SK-N-SH (cell line): ENCODE measurements around the gene PPP4R2. TPM values are rescaled to one million over a fixed set of nuclear protein-coding genes. Genes with fewer than 3 reads are reported as not detected.

Experiments
- CTCF ChIA-PET: fragments of 300-600, 350-600 bp; formaldehyde crosslinking; extraction: SDS; loops from one replicate; lab custom pipeline; 2021; lab: Yijun Ruan, JAX
- POLR2A ChIA-PET: fragments of 350-600 bp; sonication (Branson Sonifier 250); formaldehyde crosslinking; extraction: SDS; loops from one replicate; lab custom pipeline; 2020; ENCODE audit warnings: antibody characterized with exemption, inconsistent platforms; lab: Yijun Ruan, JAX
- DNase-seq: peaks from one replicate; pipeline ENCODE4 v3.0.0; 2012
- H2AFZ ChIP-seq: fragments of 200-600 bp; sonication (generic); 2 replicates; pipeline ENCODE4 v1.8.1; 2016; ENCODE audit warnings: antibody characterized with exemption, mild to moderate bottlenecking, low read depth
- H3F3A ChIP-seq: fragments of 200-600 bp; sonication (generic); replicated peaks from 2 replicates; pipeline ENCODE3; 2016; ENCODE audit warnings: antibody characterized with exemption, mild to moderate bottlenecking; ENCODE audit not compliant: insufficient read depth
- H3K27ac ChIP-seq, 2 experiments: fragments of 200-500 bp in 1 of 2; fragments of 200-600 bp in 1 of 2; sonication (Bioruptor generic) in 1 of 2; sonication (generic), shearing (Covaris generic) in 1 of 2; 2 replicates each; pipeline versions ENCODE4 v1.5.1 to v1.6.1; 2014 to 2016; ENCODE audit warnings: low read depth in 2 of 2, inconsistent platforms in 1 of 2, low read length in 1 of 2, mild to moderate bottlenecking in 1 of 2, mixed read lengths in 1 of 2
- H3K27me3 ChIP-seq: fragments of 200-600 bp; sonication (generic), shearing (Covaris generic); 2 replicates; pipeline ENCODE4 v1.6.1; 2016; ENCODE audit warnings: mixed run types; ENCODE audit not compliant: insufficient read depth
- H3K36me3 ChIP-seq, 2 experiments: fragments of 200-500 bp in 1 of 2; fragments of 200-600 bp in 1 of 2; sonication (Bioruptor generic) in 1 of 2; sonication (generic) in 1 of 2; replicated peaks in 1 of 2; 2 replicates each; pipeline versions ENCODE3 to v1.5.1; 2014 to 2016; ENCODE audit warnings: low read length in 1 of 2, mild to moderate bottlenecking in 1 of 2; ENCODE audit not compliant: insufficient read depth in 2 of 2, control insufficient read depth in 1 of 2
- H3K4me1 ChIP-seq, 2 experiments: fragments of 200-500 bp in 1 of 2; fragments of 200-600 bp in 1 of 2; sonication (Bioruptor generic) in 1 of 2; sonication (generic), shearing (Covaris generic) in 1 of 2; 2 replicates each; pipeline versions ENCODE4 v1.5.1 to v1.6.1; 2014 to 2016; ENCODE audit warnings: low read depth in 1 of 2, low read length in 1 of 2, mixed run types in 1 of 2; ENCODE audit not compliant: insufficient read depth in 2 of 2, control insufficient read depth in 1 of 2
- H3K4me2 ChIP-seq: fragments of 200-600 bp; sonication (generic), shearing (Covaris generic); 2 replicates; pipeline ENCODE4 v1.6.1; 2017; ENCODE audit warnings: mixed run types
- H3K4me3 ChIP-seq, 2 experiments: fragments of 200-500 bp in 1 of 2; fragments of 200-600 bp in 1 of 2; sonication (Bioruptor generic) in 1 of 2; sonication (generic), shearing (Covaris generic) in 1 of 2; 2 replicates each; pipeline versions ENCODE4 v1.5.1 to v1.8.1; 2014 to 2016; ENCODE audit warnings: low read depth in 2 of 2, inconsistent platforms in 1 of 2, low read length in 1 of 2, mild to moderate bottlenecking in 1 of 2, mixed read lengths in 1 of 2, moderate library complexity in 1 of 2
- H3K79me2 ChIP-seq: fragments of 200-600 bp; sonication (generic); 2 replicates; pipeline ENCODE4 v1.8.1; 2017; ENCODE audit warnings: mild to moderate bottlenecking; ENCODE audit not compliant: insufficient read depth
- H3K9ac ChIP-seq: fragments of 200-600 bp; sonication (generic); 2 replicates; pipeline ENCODE4 v1.6.1; 2017; ENCODE audit warnings: mixed run types
- H3K9me2 ChIP-seq: fragments of 200-600 bp; sonication (generic); 2 replicates; pipeline ENCODE4 v1.6.1; 2017; ENCODE audit warnings: mixed run types
- H3K9me3 ChIP-seq: fragments of 200-600 bp; sonication (generic); 2 replicates; pipeline ENCODE4 v1.6.1; 2017; ENCODE audit warnings: mixed run types, mild to moderate bottlenecking, moderate library complexity
- H4K20me1 ChIP-seq: fragments of 200-600 bp; sonication (generic); 2 replicates; pipeline ENCODE4 v1.6.1; 2017; ENCODE audit warnings: mild to moderate bottlenecking, mixed run types; ENCODE audit not compliant: insufficient read depth
- CHD2 ChIP-seq: fragments of 150-350 bp; IDR thresholded peaks from 2 replicates; pipeline ENCODE4 v1.6.1; 2018; ENCODE audit warnings: low read length; ENCODE audit not compliant: partially characterized antibody
- EP300 ChIP-seq, 2 experiments: IDR thresholded peaks; 2 replicates each; pipeline versions ENCODE4 v1.4.0 to v1.6.1; 2012; ENCODE audit warnings: borderline replicate concordance in 1 of 2, low read depth in 1 of 2, low read length in 1 of 2
- FOXJ3 ChIP-seq: sonication (generic); formaldehyde crosslinking; IDR thresholded peaks from 2 replicates; pipeline ENCODE4 v1.5.1; 2020; ENCODE audit warnings: mild to moderate bottlenecking, missing genetic modification reagents
- GABPA ChIP-seq: IDR thresholded peaks from 2 replicates; pipeline ENCODE4 v1.4.0; 2012; ENCODE audit warnings: low read depth, mild to moderate bottlenecking
- GATA2 ChIP-seq: sonication (generic); formaldehyde crosslinking; IDR thresholded peaks from 2 replicates; pipeline ENCODE4 v1.5.0; 2020; ENCODE audit warnings: mild to moderate bottlenecking, missing genetic modification reagents
- JUND ChIP-seq: IDR thresholded peaks from 2 replicates; pipeline ENCODE4 v1.4.0; 2012
- MXI1 ChIP-seq: IDR thresholded peaks from 2 replicates; pipeline ENCODE4 v1.6.1; 2012; ENCODE audit warnings: mild to moderate bottlenecking, low read depth, low read length, improper control_type of control experiment
- NFIC ChIP-seq: IDR thresholded peaks from 2 replicates; pipeline ENCODE4 v1.4.0; 2012; ENCODE audit warnings: borderline replicate concordance
- NRF1 ChIP-seq: IDR thresholded peaks from 2 replicates; pipeline ENCODE4 v1.6.1; 2012; ENCODE audit warnings: low read depth, mild to moderate bottlenecking, low read length
- RAD21 ChIP-seq: IDR thresholded peaks from 2 replicates; pipeline ENCODE4 v1.6.1; 2012; ENCODE audit warnings: mild to moderate bottlenecking, low read length
- RFX5 ChIP-seq: IDR thresholded peaks from 2 replicates; pipeline ENCODE4 v1.6.1; 2012; ENCODE audit warnings: mild to moderate bottlenecking, improper control_type of control experiment, low read length
- SMC3 ChIP-seq: IDR thresholded peaks from 2 replicates; pipeline ENCODE4 v1.6.1; 2012; ENCODE audit warnings: low read depth, low read length, improper control_type of control experiment
- TAF1 ChIP-seq: IDR thresholded peaks from 2 replicates; pipeline ENCODE4 v1.6.1; 2012; ENCODE audit warnings: low read depth, mild to moderate bottlenecking, low read length, moderate library complexity, borderline replicate concordance
- TEAD4 ChIP-seq: IDR thresholded peaks from 2 replicates; pipeline ENCODE4 v1.4.0; 2012; ENCODE audit warnings: mild to moderate bottlenecking, borderline replicate concordance; ENCODE audit not compliant: insufficient read depth
- ZBTB33 ChIP-seq: IDR thresholded peaks from 2 replicates; pipeline ENCODE4 v1.4.0; 2012; ENCODE audit warnings: low read depth, borderline replicate concordance
- WGBS: methylation state at CpG from one replicate; pipeline ENCODE4 v1.1.6; 2017; ENCODE audit warnings: low lambda C conversion rate; 5-methylcytosine and 5-hydroxymethylcytosine counted together
- polyA plus RNA-seq, 3 experiments: library from polyadenylated mRNA; depleted of rRNA; stranded (reverse); fragments of >200 nt; gene quantifications; 2 replicates each; pipeline ENCODE4 v1.2.3, GENCODE V29; 2012
- TF ChIP-seq, protein P1 (sequence below): IDR thresholded peaks from 2 replicates; pipeline ENCODE4 v1.4.0; 2012; ENCODE audit warnings: low read depth, borderline replicate concordance
- TF ChIP-seq, protein P2 (sequence below): IDR thresholded peaks from 2 replicates; pipeline ENCODE4; 2012
- TF ChIP-seq, protein P3 (sequence below): IDR thresholded peaks from 2 replicates; pipeline ENCODE4 v1.4.0; 2012; ENCODE audit warnings: low read depth

PPP4R2 gene
- polyA plus RNA-seq, 1 of the 3 experiments (the other 2 are of a cell fraction), result 8.9 TPM

DNA sequence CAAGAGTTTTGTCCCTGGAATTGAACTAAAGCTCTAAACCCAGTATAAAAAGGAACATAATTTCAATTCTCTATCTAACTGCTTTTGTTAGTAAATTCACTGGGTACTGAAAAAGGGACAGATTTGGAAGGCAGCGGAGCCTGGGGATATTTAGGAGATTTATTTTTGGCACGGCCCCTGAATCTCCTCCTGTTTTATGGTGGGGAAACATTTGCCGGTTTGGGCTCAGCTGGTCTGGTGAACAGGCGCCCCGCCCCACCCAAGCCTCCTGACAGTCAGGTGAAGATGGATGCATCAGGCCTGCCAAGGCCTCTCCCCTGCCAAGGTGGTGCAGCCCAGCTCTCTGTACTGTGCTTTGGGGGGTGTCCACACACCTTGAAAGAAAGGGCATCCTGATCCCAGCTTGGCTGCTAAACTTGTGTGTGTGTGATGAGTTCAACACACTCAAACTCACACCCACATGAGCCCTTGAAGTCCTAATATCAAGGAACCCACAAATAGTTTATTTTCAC lies 111.1 kb downstream of the PPP4R2 start:
- no peak overlapping the region for H3K4me3 ChIP-seq

DNA sequence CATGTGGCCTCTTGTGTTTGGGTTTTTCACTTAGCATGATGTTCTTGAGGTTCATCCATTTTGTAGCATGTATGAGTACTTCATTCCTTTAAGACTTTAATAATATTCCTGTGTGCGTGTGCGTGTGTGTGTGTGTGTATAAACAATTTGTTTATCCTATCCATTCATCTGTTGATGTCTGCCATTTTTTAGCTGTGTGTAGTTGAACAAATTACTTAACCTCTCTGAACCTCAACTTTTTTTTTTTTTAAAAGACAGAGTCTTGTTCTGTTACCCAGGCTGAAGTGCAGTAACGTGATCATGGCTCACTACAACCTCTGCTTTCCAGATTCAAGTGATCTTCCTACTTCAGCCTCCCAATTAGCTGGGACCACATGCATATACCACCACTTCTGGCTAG lies 112.1 kb downstream of the PPP4R2 start:
- H3K27ac ChIP-seq, result no peak overlapping the region
- ChIA-PET POLR2A (no interaction called here), CTCF (interaction anchor here (1.3 to 3.2 kb wide), 2 partner anchors 13 to 394 kb away, joined by 3 to 15 read pairs; no protein-coding TSS in a partner anchor)
- H3K79me2 ChIP-seq, result no peaks in the 10 kb centered on the region
- H3F3A ChIP-seq, result no peaks in the 10 kb centered on the region
- WGBS, result 70% methylated on average over 3 of the region's 3 CpGs
- H3K36me3 ChIP-seq, result no peaks in the 10 kb centered on the region
- no peaks in the 10 kb centered on the region for H3K9me3 ChIP-seq
- DNase-seq, result no peak
- no peaks in the 10 kb centered on the region for H3K9me2 ChIP-seq
- H3K27me3 ChIP-seq, result no peaks in the 10 kb centered on the region
- H3K4me3 ChIP-seq, result no peak overlapping the region
- H4K20me1 ChIP-seq, result no peaks in the 10 kb centered on the region
- H2AFZ ChIP-seq, result no peak overlapping the region
- H3K9ac ChIP-seq, result no peak overlapping the region
- H3K4me2 ChIP-seq, result no peak overlapping the region
- H3K4me1 ChIP-seq, result no peaks in the 10 kb centered on the region; a peak in 1 of 4 replicates
- no peak for TF ChIP-seq RFX5
- TF ChIP-seq SMC3, result no peak
- TF ChIP-seq ZBTB33, result no peak
- no peak for TF ChIP-seq JUND
- no peak for TF ChIP-seq EP300 (IDR thresholded peaks at IDR 0.05; ENCODE audit: borderline replicate concordance in 1 of 2, low read depth in 1 of 2, low read length in 1 of 2)
- TF ChIP-seq NFIC, result no peak
- TF ChIP-seq CHD2, result no peak
- TF ChIP-seq, protein P1, sequence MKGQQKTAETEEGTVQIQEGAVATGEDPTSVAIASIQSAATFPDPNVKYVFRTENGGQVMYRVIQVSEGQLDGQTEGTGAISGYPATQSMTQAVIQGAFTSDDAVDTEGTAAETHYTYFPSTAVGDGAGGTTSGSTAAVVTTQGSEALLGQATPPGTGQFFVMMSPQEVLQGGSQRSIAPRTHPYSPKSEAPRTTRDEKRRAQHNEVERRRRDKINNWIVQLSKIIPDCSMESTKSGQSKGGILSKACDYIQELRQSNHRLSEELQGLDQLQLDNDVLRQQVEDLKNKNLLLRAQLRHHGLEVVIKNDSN, result no peak
- TF ChIP-seq GABPA, result no peak
- no peak for TF ChIP-seq RAD21
- TF ChIP-seq, protein P2, sequence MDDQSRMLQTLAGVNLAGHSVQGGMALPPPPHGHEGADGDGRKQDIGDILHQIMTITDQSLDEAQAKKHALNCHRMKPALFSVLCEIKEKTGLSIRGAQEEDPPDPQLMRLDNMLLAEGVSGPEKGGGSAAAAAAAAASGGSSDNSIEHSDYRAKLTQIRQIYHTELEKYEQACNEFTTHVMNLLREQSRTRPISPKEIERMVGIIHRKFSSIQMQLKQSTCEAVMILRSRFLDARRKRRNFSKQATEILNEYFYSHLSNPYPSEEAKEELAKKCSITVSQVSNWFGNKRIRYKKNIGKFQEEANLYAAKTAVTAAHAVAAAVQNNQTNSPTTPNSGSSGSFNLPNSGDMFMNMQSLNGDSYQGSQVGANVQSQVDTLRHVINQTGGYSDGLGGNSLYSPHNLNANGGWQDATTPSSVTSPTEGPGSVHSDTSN, result no peak
- TF ChIP-seq, protein P3, sequence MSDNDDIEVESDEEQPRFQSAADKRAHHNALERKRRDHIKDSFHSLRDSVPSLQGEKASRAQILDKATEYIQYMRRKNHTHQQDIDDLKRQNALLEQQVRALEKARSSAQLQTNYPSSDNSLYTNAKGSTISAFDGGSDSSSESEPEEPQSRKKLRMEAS, result no peak
- TF ChIP-seq FOXJ3 (CRISPR knock-in tag), result no peak
- TF ChIP-seq MXI1, result no peak

More for the DNA sequence above, 111.1 kb downstream of the PPP4R2 start:
- Histone ChIP-seq H3K27me3 (no peaks in the 10 kb centered on the region), H3K4me1 (no peaks in the 10 kb centered on the region; a peak in 1 of 4 replicates), H3K9ac (no peak overlapping the region), H3K27ac (no peak overlapping the region), H3F3A (no peaks in the 10 kb centered on the region), H3K36me3 (no peaks in the 10 kb centered on the region), H4K20me1 (no peaks in the 10 kb centered on the region), H2AFZ (no peak overlapping the region), H3K9me3 (no peaks in the 10 kb centered on the region), H3K9me2 (no peaks in the 10 kb centered on the region), H3K79me2 (no peaks in the 10 kb centered on the region), H3K4me2 (no peak overlapping the region)
- ChIA-PET CTCF (interaction anchor here (1.3 to 3.2 kb wide), 2 partner anchors 14 to 395 kb away, joined by 3 to 15 read pairs; no protein-coding TSS in a partner anchor), POLR2A (no interaction called here)
- 83% methylated on average over 5 of the region's 5 CpGs for WGBS
- no peak for DNase-seq
- TF ChIP-seq TAF1 (no peak), RAD21 (no peak), GATA2 (CRISPR knock-in tag) (no peak), NRF1 (no peak), SMC3 (no peak), TEAD4 (no peak), ZBTB33 (no peak)
